OCI-LY1 (cell line): ENCODE results near the gene SYNDIG1.

Experiments
- H2AFZ ChIP-seq: fragments of 200-600 bp; sonication (generic), shearing (Covaris generic); 2 replicates; pipeline ENCODE4 v1.6.0; 2014; ENCODE audit warnings: antibody characterized with exemption, mild to moderate bottlenecking, low read length
- H3F3A ChIP-seq: fragments of 200-600 bp; sonication (generic), shearing (Covaris generic); 2 replicates; pipeline ENCODE4 v1.6.0; 2014; ENCODE audit warnings: mild to moderate bottlenecking, antibody characterized with exemption, low read length, moderate library complexity; ENCODE audit not compliant: insufficient read depth
- H3K27ac ChIP-seq: fragments of 200-600 bp; sonication (generic); 2 replicates; pipeline ENCODE4 v1.5.1; 2014; ENCODE audit warnings: low read length, mixed run types, mild to moderate bottlenecking, low read depth; ENCODE audit not compliant: poor library complexity, severe bottlenecking
- H3K27me3 ChIP-seq: fragments of 200-600 bp; sonication (generic); 2 replicates; pipeline ENCODE4 v1.6.0; 2014; ENCODE audit warnings: antibody characterized with exemption, mild to moderate bottlenecking, low read length, moderate library complexity; ENCODE audit not compliant: insufficient read depth
- H3K36me3 ChIP-seq: fragments of 200-600 bp; sonication (generic); 2 replicates; pipeline ENCODE4 v1.6.1; 2014; ENCODE audit warnings: mild to moderate bottlenecking, antibody characterized with exemption, low read length, moderate library complexity, mixed read lengths; ENCODE audit not compliant: insufficient read depth
- H3K4me1 ChIP-seq: fragments of 200-600 bp; sonication (generic); 2 replicates; pipeline ENCODE4 v1.5.1; 2014; ENCODE audit warnings: mild to moderate bottlenecking, low read length, moderate library complexity; ENCODE audit not compliant: insufficient read depth, severe bottlenecking
- H3K4me2 ChIP-seq: fragments of 200-600 bp; sonication (generic), shearing (Covaris generic); 2 replicates; pipeline ENCODE4 v1.6.1; 2014; ENCODE audit warnings: low read length
- H3K4me3 ChIP-seq: fragments of 200-600 bp; sonication (generic); 2 replicates; pipeline ENCODE4 v1.5.1; 2014; ENCODE audit warnings: low read length, low read depth, mild to moderate bottlenecking, mixed read lengths; ENCODE audit not compliant: poor library complexity, severe bottlenecking
- H3K79me2 ChIP-seq: fragments of 200-600 bp; shearing (Covaris generic); 2 replicates; pipeline ENCODE4 v1.6.1; 2016; ENCODE audit warnings: mixed run types, low read length, mixed read lengths; ENCODE audit not compliant: insufficient read depth
- H3K9ac ChIP-seq: fragments of 200-600 bp; sonication (generic), shearing (Covaris generic); 2 replicates; pipeline ENCODE4 v1.6.1; 2014; ENCODE audit warnings: mild to moderate bottlenecking, low read length, mixed read lengths
- H3K9me2 ChIP-seq: fragments of 200-600 bp; sonication (generic), shearing (Covaris generic); 2 replicates; pipeline ENCODE4 v1.6.1; 2014; ENCODE audit warnings: low read depth, mild to moderate bottlenecking, low read length, mixed read lengths
- H3K9me3 ChIP-seq: fragments of 200-600 bp; shearing (Covaris generic); 2 replicates; pipeline ENCODE4 v1.6.1; 2014; ENCODE audit warnings: low read length, mixed read lengths
- H4K20me1 ChIP-seq: fragments of 200-600 bp; sonication (generic), shearing (Covaris generic); 2 replicates; pipeline ENCODE4 v1.6.0; 2016; ENCODE audit warnings: mild to moderate bottlenecking, low read length; ENCODE audit not compliant: insufficient read depth
- CTCF ChIP-seq: fragments of 200-600 bp; sonication (generic), shearing (Covaris generic); IDR thresholded peaks from 2 replicates; pipeline ENCODE4 v1.5.1; 2017; ENCODE audit warnings: mild to moderate bottlenecking, antibody characterized with exemption, low read length, moderate library complexity, mixed read lengths
- EZH2 ChIP-seq: fragments of 200-600 bp; sonication (generic), shearing (Covaris generic); IDR thresholded peaks from 2 replicates; pipeline ENCODE4 v1.8.0; 2017; ENCODE audit warnings: borderline replicate concordance, mixed run types, mild to moderate bottlenecking, antibody characterized with exemption, low read length, moderate library complexity, mixed read lengths

The SYNDIG1 gene

GRCh38 chr20:24576447-24576846 is 107.0 kb downstream of the SYNDIG1 start:
- H3K4me1 ChIP-seq: no peaks in the 10 kb centered on the region
- no peak overlapping the region for H3K4me3 ChIP-seq
- H3K79me2 ChIP-seq: no peaks in the 10 kb centered on the region
- TF ChIP-seq CTCF: no peak
- TF ChIP-seq EZH2: no peak
- no peaks in the 10 kb centered on the region for H3K27me3 ChIP-seq
- H3K27ac ChIP-seq: no peak overlapping the region
- no peaks in the 10 kb centered on the region for H3K9me2 ChIP-seq
- no peaks in the 10 kb centered on the region for H3F3A ChIP-seq
- H3K9me3 ChIP-seq: no peaks in the 10 kb centered on the region
- H2AFZ ChIP-seq: no peak overlapping the region
- H3K36me3 ChIP-seq: no peaks in the 10 kb centered on the region
- H3K9ac ChIP-seq: no peak overlapping the region
- H4K20me1 ChIP-seq: no peaks in the 10 kb centered on the region
- H3K4me2 ChIP-seq: no peak overlapping the region

GRCh38 chr20:24577271-24577909 is 108.0 kb downstream of the SYNDIG1 start:
- Histone ChIP-seq H3K27me3 (no peaks in the 10 kb centered on the region), H3K9ac (no peak overlapping the region), H2AFZ (no peak overlapping the region), H3K4me2 (no peak overlapping the region), H4K20me1 (no peaks in the 10 kb centered on the region), H3K36me3 (no peaks in the 10 kb centered on the region), H3K4me1 (no peaks in the 10 kb centered on the region), H3K79me2 (no peaks in the 10 kb centered on the region), H3F3A (no peaks in the 10 kb centered on the region), H3K27ac (no peak overlapping the region), H3K9me3 (no peaks in the 10 kb centered on the region), H3K9me2 (no peaks in the 10 kb centered on the region), H3K4me3 (no peak overlapping the region)
- TF ChIP-seq CTCF (no peak), EZH2 (no peak)

GRCh38 chr20:24578567-24579415 is 109.4 kb downstream of the SYNDIG1 start:
- H4K20me1 ChIP-seq: no peaks in the 10 kb centered on the region
- no peaks in the 10 kb centered on the region for H3K79me2 ChIP-seq

More at GRCh38 chr20:24578567-24579415, 109.4 kb downstream of the SYNDIG1 start:
- Histone ChIP-seq H3K36me3 (no peaks in the 10 kb centered on the region), H3K27me3 (0 out of 2 replicates have a peak, but pooled peaks cover 3% of the 10 kb centered on the region), H3K4me3 (no peak overlapping the region), H3K9me2 (no peaks in the 10 kb centered on the region), H3K4me2 (no peak overlapping the region), H3F3A (no peaks in the 10 kb centered on the region), H3K27ac (no peak overlapping the region), H3K9me3 (no peaks in the 10 kb centered on the region), H3K4me1 (no peaks in the 10 kb centered on the region), H2AFZ (no peak overlapping the region), H3K9ac (no peak overlapping the region)
- no peak for TF ChIP-seq CTCF
- no peak for TF ChIP-seq EZH2
